HEK293 (cell line): ENCODE results near the gene PALM2AKAP2.

Experiments
- CTCF ChIA-PET: fragments of 350-600 bp; formaldehyde crosslinking; extraction: SDS; loops from one replicate; lab custom pipeline; 2021; ENCODE audit warnings: antibody characterized with exemption; lab: Yijun Ruan, JAX
- POLR2A ChIA-PET: fragments of 300-600 bp; formaldehyde crosslinking; extraction: SDS; loops from one replicate; lab custom pipeline; 2020; ENCODE audit warnings: antibody characterized with exemption, inconsistent platforms; lab: Yijun Ruan, JAX
- H3K27ac ChIP-seq: fragments of 200-500 bp; sonication (Bioruptor generic); 2 replicates; pipeline ENCODE4 v1.5.1; 2014; ENCODE audit warnings: low read depth, low read length, control low read depth, inconsistent platforms; ENCODE audit errors: extremely low read depth
- H3K36me3 ChIP-seq, 2 experiments: fragments of 200-500 bp in 1 of 2; sonication (Bioruptor generic) in 1 of 2; 1 replicate in 1 of 2; 2 replicates in 1 of 2; pipeline ENCODE4 v1.5.1; 2014 to 2017; ENCODE audit warnings: inconsistent platforms in 2 of 2, low read length in 2 of 2; ENCODE audit not compliant: control insufficient read depth in 2 of 2, insufficient read depth in 1 of 2
- H3K4me1 ChIP-seq: fragments of 200-500 bp; sonication (Bioruptor generic); 2 replicates; pipeline ENCODE4 v1.5.1; 2014; ENCODE audit warnings: mild to moderate bottlenecking, low read length, inconsistent platforms; ENCODE audit not compliant: control insufficient read depth, insufficient read depth
- H3K4me3 ChIP-seq: 2 replicates; pipeline ENCODE4 v1.5.1; 2011; ENCODE audit warnings: low read depth, mild to moderate bottlenecking, control low read depth, low read length, moderate library complexity
- H3K9me3 ChIP-seq: fragments of 200-500 bp; sonication (Bioruptor generic); 2 replicates; pipeline ENCODE4 v1.5.1; 2014; ENCODE audit warnings: low read depth, low read length, inconsistent platforms; ENCODE audit not compliant: control insufficient read depth, insufficient read depth
- GLIS1 ChIP-seq: fragments of 450-650 bp; formaldehyde crosslinking; IDR thresholded peaks from 2 replicates; pipeline ENCODE4 v1.5.1; 2016; ENCODE audit warnings: missing biosample characterization, missing genetic modification characterization
- KLF10 ChIP-seq: fragments of 450-650 bp; IDR thresholded peaks from 2 replicates; pipeline ENCODE4 v1.5.1; 2018; ENCODE audit warnings: missing biosample characterization, mild to moderate bottlenecking, missing genetic modification characterization
- PRDM10 ChIP-seq: fragments of 450-650 bp; formaldehyde crosslinking; IDR thresholded peaks from 2 replicates; pipeline ENCODE4 v1.5.1; 2016; ENCODE audit warnings: missing biosample characterization, missing genetic modification characterization
- SALL2 ChIP-seq: fragments of 450-650 bp; formaldehyde crosslinking; IDR thresholded peaks from 2 replicates; pipeline ENCODE4 v1.5.0; 2017; ENCODE audit warnings: missing biosample characterization, mild to moderate bottlenecking, missing genetic modification characterization, borderline replicate concordance
- ZBTB10 ChIP-seq: fragments of 450-650 bp; formaldehyde crosslinking; IDR thresholded peaks from 2 replicates; pipeline ENCODE4 v1.5.1; 2016; ENCODE audit warnings: missing biosample characterization, missing genetic modification characterization
- ZBTB48 ChIP-seq: fragments of 450-650 bp; formaldehyde crosslinking; IDR thresholded peaks from 2 replicates; pipeline ENCODE4 v1.5.1; 2016; ENCODE audit warnings: missing biosample characterization, missing genetic modification characterization
- ZNF138 ChIP-seq: fragments of 450-650 bp; formaldehyde crosslinking; IDR thresholded peaks from 2 replicates; pipeline ENCODE4 v1.5.1; 2016; ENCODE audit warnings: missing biosample characterization, missing genetic modification characterization, borderline replicate concordance
- ZNF248 ChIP-seq: fragments of 450-650 bp; formaldehyde crosslinking; IDR thresholded peaks from 2 replicates; pipeline ENCODE4 v1.5.1; 2017; ENCODE audit warnings: missing biosample characterization, missing genetic modification characterization
- ZNF341 ChIP-seq: fragments of 450-650 bp; formaldehyde crosslinking; IDR thresholded peaks from 2 replicates; pipeline ENCODE4; 2016; ENCODE audit warnings: low read depth, missing biosample characterization, missing genetic modification characterization
- ZNF404 ChIP-seq: fragments of 450-650 bp; formaldehyde crosslinking; IDR thresholded peaks from 2 replicates; pipeline ENCODE4 v1.5.1; 2017; ENCODE audit warnings: missing biosample characterization, missing genetic modification characterization
- ZNF423 ChIP-seq: fragments of 450-650 bp; formaldehyde crosslinking; IDR thresholded peaks from 2 replicates; pipeline ENCODE4 v1.5.1; 2016; ENCODE audit warnings: missing biosample characterization, missing genetic modification characterization
- ZNF488 ChIP-seq: fragments of 450-650 bp; formaldehyde crosslinking; IDR thresholded peaks from 2 replicates; pipeline ENCODE4 v1.5.1; 2016; ENCODE audit warnings: missing biosample characterization, missing genetic modification characterization
- ZNF548 ChIP-seq: fragments of 450-650 bp; formaldehyde crosslinking; IDR thresholded peaks from 2 replicates; pipeline ENCODE4 v1.5.1; 2016; ENCODE audit warnings: missing biosample characterization, missing genetic modification characterization
- ZNF645 ChIP-seq: fragments of 450-650 bp; formaldehyde crosslinking; IDR thresholded peaks from 2 replicates; pipeline ENCODE4; 2016; ENCODE audit warnings: missing biosample characterization, missing genetic modification characterization
- ZNF843 ChIP-seq: fragments of 450-650 bp; formaldehyde crosslinking; IDR thresholded peaks from 2 replicates; pipeline ENCODE4 v1.5.1; 2016; ENCODE audit warnings: missing biosample characterization, missing genetic modification characterization

PALM2AKAP2 gene

GRCh38 chr9:109742776-109743348 lies 37.1 kb upstream of the PALM2AKAP2 start:
- Histone ChIP-seq H3K36me3 (no peaks in the 10 kb centered on the region), H3K9me3 (no peaks in the 10 kb centered on the region), H3K4me3 (no peak overlapping the region), H3K4me1 (no peaks in the 10 kb centered on the region; the same call in 1 of the 2 replicates), H3K27ac (no peak overlapping the region)
- ChIA-PET POLR2A (interaction anchor here (1.2 kb wide), 1 partner anchor 11 kb away, joined by 3 read pairs; no protein-coding TSS in a partner anchor), CTCF (interaction anchor here (0.7 to 1.0 kb wide), 2 partner anchors 48 to 168 kb away, joined by 3 read pairs; no protein-coding TSS in a partner anchor)
- TF ChIP-seq ZNF341 (tag by site-specific recombination), result peak; percentile 48; the same call in 1 of the 2 replicates
- no peak for TF ChIP-seq ZNF248
- TF ChIP-seq PRDM10 (tag by site-specific recombination), result peak; percentile 86
- peak; percentile 23; the same call in 1 of the 2 replicates for TF ChIP-seq GLIS1

- Histone ChIP-seq H3K4me1 (no peaks in the 10 kb centered on the region; the same call in 1 of the 2 replicates), H3K4me3 (no peak overlapping the region), H3K9me3 (no peaks in the 10 kb centered on the region)
- CTCF ChIA-PET, result interaction anchor here (1.0 kb wide), 1 partner anchor 48 kb away, joined by 3 read pairs; no protein-coding TSS in a partner anchor
- POLR2A ChIA-PET, result no interaction called here
- no peak for TF ChIP-seq ZNF488 (tag by site-specific recombination)
- TF ChIP-seq SALL2 (tag by site-specific recombination), result no peak
- TF ChIP-seq ZNF404, result no peak
- TF ChIP-seq ZBTB10 (tag by site-specific recombination), result no peak
- no peak for TF ChIP-seq ZNF645 (tag by site-specific recombination)
- TF ChIP-seq ZBTB48 (tag by site-specific recombination), result no peak
- no peak for TF ChIP-seq ZNF843 (tag by site-specific recombination)
- TF ChIP-seq ZNF138 (tag by site-specific recombination), result no peak
- no peak for TF ChIP-seq ZNF423 (tag by site-specific recombination)
- TF ChIP-seq ZNF341 (tag by site-specific recombination), result no peak
- no peak for TF ChIP-seq KLF10
- TF ChIP-seq ZNF548 (tag by site-specific recombination), result no peak
- TF ChIP-seq, all 188 proteins: peak for 0
- Histone ChIP-seq H3K27ac (no peak overlapping the region), H3K36me3 (no peaks in the 10 kb centered on the region)
These were observed 36.3 kb upstream of the PALM2AKAP2 start for GRCh38 chr9:109743696-109744095.
